Nephron progenitor cell (in vitro differentiated cells): Measurements from ENCODE around the gene NOC2L.

Experiments
- DNase-seq: peaks from one replicate; pipeline ENCODE4 v3.0.0; 2021
- H3K27ac Mint-ChIP-seq: 2 replicates; pipeline ENCODE4 v1.8.0; 2021; ENCODE audit warnings: mild to moderate bottlenecking, moderate library complexity, mixed read lengths
- H3K27me3 Mint-ChIP-seq: 2 replicates; pipeline ENCODE4 v1.8.0; 2021; ENCODE audit warnings: mild to moderate bottlenecking, low read depth, mixed read lengths; ENCODE audit not compliant: poor library complexity
- H3K36me3 Mint-ChIP-seq: 2 replicates; pipeline ENCODE4 v1.8.0; 2021; ENCODE audit warnings: low read depth, mixed read lengths
- H3K4me1 Mint-ChIP-seq: 2 replicates; pipeline ENCODE4 v1.8.0; 2021; ENCODE audit warnings: mixed read lengths
- H3K4me3 Mint-ChIP-seq: 2 replicates; pipeline ENCODE4 v1.8.0; 2021; ENCODE audit warnings: mild to moderate bottlenecking, moderate library complexity, mixed read lengths
- H3K9me3 Mint-ChIP-seq: 2 replicates; pipeline ENCODE4 v1.8.0; 2021; ENCODE audit warnings: mild to moderate bottlenecking, moderate library complexity, mixed read lengths
- CTCF ChIP-seq: fragments of 200-600 bp; sonication (generic); IDR thresholded peaks from 2 replicates; pipeline ENCODE4 v1.5.0; 2021; ENCODE audit warnings: antibody characterized with exemption

Gene NOC2L

GRCh38 chr1:971751-972506, 12.9 kb upstream of the NOC2L start:
- H3K4me3 Mint-ChIP-seq = no peak overlapping the region
- peaks cover 83% of the 10 kb centered on the region for H3K27me3 Mint-ChIP-seq
- H3K9me3 Mint-ChIP-seq = peaks cover 3% of the 10 kb centered on the region
- peaks cover 9% of the 10 kb centered on the region for H3K4me1 Mint-ChIP-seq
- no peak overlapping the region for H3K27ac Mint-ChIP-seq
- no peak for DNase-seq
- H3K36me3 Mint-ChIP-seq = no peaks in the 10 kb centered on the region
- TF ChIP-seq CTCF = no peak

- Mint-ChIP-seq H3K27ac (no peak overlapping the region), H3K36me3 (no peaks in the 10 kb centered on the region), H3K9me3 (peaks cover 3% of the 10 kb centered on the region), H3K4me1 (peaks cover 9% of the 10 kb centered on the region), H3K27me3 (peaks cover 87% of the 10 kb centered on the region), H3K4me3 (no peak overlapping the region)
- DNase-seq = no peak
- TF ChIP-seq CTCF = no peak
These were observed 12.1 kb upstream of the NOC2L start for GRCh38 chr1:970973-971730.

- Mint-ChIP-seq H3K27ac (no peak overlapping the region), H3K4me3 (no peak overlapping the region), H3K36me3 (peaks cover 2% of the 10 kb centered on the region), H3K27me3 (peaks cover 87% of the 10 kb centered on the region), H3K4me1 (peaks cover 4% of the 10 kb centered on the region), H3K9me3 (peaks cover 3% of the 10 kb centered on the region)
- no peak for DNase-seq
- TF ChIP-seq CTCF = no peak
These were observed 11.4 kb upstream of the NOC2L start for GRCh38 chr1:970242-970972.

GRCh38 chr1:969260-969855, 10.3 kb upstream of the NOC2L start:
- H3K36me3 Mint-ChIP-seq = peaks cover 8% of the 10 kb centered on the region

More at GRCh38 chr1:969260-969855, 10.3 kb upstream of the NOC2L start:
- Mint-ChIP-seq H3K9me3 (peaks cover 3% of the 10 kb centered on the region), H3K4me1 (no peaks in the 10 kb centered on the region), H3K27me3 (peaks cover 85% of the 10 kb centered on the region), H3K4me3 (no peak overlapping the region), H3K27ac (no peak overlapping the region)
- no peak for TF ChIP-seq CTCF
- no peak for DNase-seq
